Upper lobe of left lung (tissue), 4 donors: Measurements from ENCODE around the gene ERN1.

ENCODE experiments used
- CTCF ChIP-seq, 6 experiments: fragments of 450-650 bp in 4 of 6; fragments of 200-600 bp in 2 of 6; sonication (generic) in 2 of 6; IDR thresholded peaks; one replicate each; pipeline ENCODE4 v1.5.1; 2016 to 2019; ENCODE audit warnings: antibody characterized with exemption in 6 of 6
- POLR2A ChIP-seq, 4 donors: fragments of 450-650 bp; IDR thresholded peaks; one replicate each; pipeline ENCODE4 v1.5.1; 2016 to 2017; ENCODE audit warnings: antibody characterized with exemption in 4 of 4, mild to moderate bottlenecking in 2 of 4
- POLR2AphosphoS5 ChIP-seq, 2 donors: sonication (generic); formaldehyde crosslinking; IDR thresholded peaks; one replicate each; pipeline ENCODE4 v1.5.1; 2017; ENCODE audit warnings: antibody characterized with exemption in 2 of 2

- no peak for TF ChIP-seq CTCF (IDR thresholded peaks at IDR 0.05)
- TF ChIP-seq POLR2A (IDR thresholded peaks at IDR 0.05) = no peak
- TF ChIP-seq POLR2AphosphoS5 (IDR thresholded peaks at IDR 0.05) = peak in 1 of 2 donors; percentile 51
Measured at GRCh38 chr17:64008830-64009229, 121.1 kb downstream of the ERN1 start.
